Heart right ventricle (tissue), 16 donors: Measurements from ENCODE around the gene DGKD. TPM values are rescaled to one million over a fixed set of nuclear protein-coding genes. Genes with fewer than 3 reads are reported as not detected.
A peak's percentile ranks its signal among the peaks of the same experiment; 100 is the strongest.

Experiments
- ATAC-seq, 8 donors: fragments of 200-7000 bp; cut with Tn5 transposase; one replicate each; pipeline ENCODE4 v1.9.1; 2020; ENCODE audit warnings: mild to moderate bottlenecking in 8 of 8, moderate library complexity in 8 of 8, moderate number of reproducible peaks in 1 of 8
- DNase-seq, 2 donors: peaks; one replicate each; pipeline ENCODE4 v3.0.0-alpha.2; 2020
- H3K27ac ChIP-seq, 10 donors: fragments of 200-600 bp; sonication (generic) in 2 of 10; one replicate each; pipeline versions ENCODE4 v1.5.0 to v1.8.0; 2020 to 2022; ENCODE audit warnings: mild to moderate bottlenecking in 3 of 10
- H3K27me3 ChIP-seq, 7 donors: fragments of 200-600 bp; one replicate each; pipeline ENCODE4 v1.8.0; 2021 to 2022; ENCODE audit warnings: mild to moderate bottlenecking in 2 of 7
- H3K36me3 ChIP-seq, 9 donors: fragments of 200-600 bp; sonication (generic) in 1 of 9; one replicate each; pipeline versions ENCODE4 v1.5.0 to v1.8.0; 2020 to 2022; ENCODE audit warnings: mild to moderate bottlenecking in 2 of 9
- H3K4me1 ChIP-seq, 9 donors: fragments of 200-600 bp; sonication (generic) in 1 of 9; one replicate each; pipeline versions ENCODE4 v1.5.0 to v1.8.0; 2020 to 2022; ENCODE audit warnings: mild to moderate bottlenecking in 4 of 9
- H3K4me3 ChIP-seq, 10 donors: fragments of 200-600 bp; sonication (generic) in 2 of 10; one replicate each; pipeline versions ENCODE4 v1.5.0 to v1.8.0; 2020 to 2022; ENCODE audit warnings: mild to moderate bottlenecking in 7 of 10, moderate library complexity in 2 of 10
- H3K9me3 ChIP-seq, 11 donors: fragments of 200-600 bp in 10 of 11; sonication (generic) in 2 of 11; one replicate each; pipeline versions ENCODE4 v1.5.0 to v1.8.0; 2013 to 2022; ENCODE audit warnings: mild to moderate bottlenecking in 2 of 11, control low read depth in 1 of 11, moderate library complexity in 1 of 11
- WGBS, 2 donors: extraction: QIAGEN DNeasy Blood & Tissue Kit; methylation state at CpG; one replicate each; pipeline ENCODE4 v1.1.7; 2013; ENCODE audit warnings: inconsistent platforms in 1 of 2; 5-methylcytosine and 5-hydroxymethylcytosine counted together
- intact Hi-C, 10 donors: fragments of 100-400 bp; cut with DNase I; formaldehyde crosslinking; loops; one replicate each; pipeline versions ENCODE4 v1.11.1 to v1.14.2; 2022
- polyA plus RNA-seq, 2 donors: library from polyadenylated mRNA; stranded (reverse); fragments of 200-250 nt; gene quantifications; one replicate each; pipeline ENCODE4 v1.2.3, GENCODE V29; 2013
- total RNA-seq, 10 donors: library from RNA; stranded (reverse); fragmentation: NEBNext Ultra II Directional in 3 of 10; extraction: Animal tissue kit (Norgen Biotek cat#: 25700) in 3 of 10; gene quantifications; one replicate each; pipeline versions ENCODE4 v1.2.1 to v1.2.4, GENCODE V29; 2021 to 2023
- TF ChIP-seq, protein P1 (sequence below), 9 donors: fragments of 200-600 bp; sonication (generic) in 2 of 9; IDR thresholded peaks; one replicate each; pipeline versions ENCODE4 v1.5.0 to v1.8.0; 2021 to 2022; ENCODE audit warnings: antibody characterized with exemption in 9 of 9, mild to moderate bottlenecking in 5 of 9, moderate library complexity in 1 of 9
- donor health status: Arrhythmogenic right ventricular cardiomyopathy.
- donor health status: ischemic (EF 13 %, LVEDD 7.1; RV severe dilation, severe dysfunction).
- donor health status: healthy with polysubstance abuse.
- donor health status: DM: no; HTN: yes; CAD: no.
- donor health status: DM: no; HTN: no; CAD: no.
- donor health status: ischemic (EF 25% LVEDD 6.9; RV normal size, moderate dysfunction).
- donor health status: ischemic (EF 25% LVEDD 5.7; RV mildly dilated, moderate dysfunction).
- donor health status: healthy.
- donor health status: DM: yes; HTN: yes; CAD: no.
- donor health status: Ischemic cardiomyopathy.
- donor health status: ischemic (EF 35%, LVEDD 5.7; RV mildly dilated, moderate dysfunction).
- donor health status: nonischemic (EF 11% LVEDD 7.7; RV severe dilation, severe dysfunction).
- donor health status: DM: yes; HTN: yes; CAD: no.
- donor health status: PGD.
- donor health status: ischemic (EF 29% LVEDD 5.4; RV normal size, mild dysfunction).
- donor health status: nonischemic (EF 23%, LVEDD 6.1; RV moderate dilation, normal function).

DGKD gene
- total and polyA plus RNA-seq, 12 donors = 26.8 to 79.5 (median 44.7) TPM

DNA sequence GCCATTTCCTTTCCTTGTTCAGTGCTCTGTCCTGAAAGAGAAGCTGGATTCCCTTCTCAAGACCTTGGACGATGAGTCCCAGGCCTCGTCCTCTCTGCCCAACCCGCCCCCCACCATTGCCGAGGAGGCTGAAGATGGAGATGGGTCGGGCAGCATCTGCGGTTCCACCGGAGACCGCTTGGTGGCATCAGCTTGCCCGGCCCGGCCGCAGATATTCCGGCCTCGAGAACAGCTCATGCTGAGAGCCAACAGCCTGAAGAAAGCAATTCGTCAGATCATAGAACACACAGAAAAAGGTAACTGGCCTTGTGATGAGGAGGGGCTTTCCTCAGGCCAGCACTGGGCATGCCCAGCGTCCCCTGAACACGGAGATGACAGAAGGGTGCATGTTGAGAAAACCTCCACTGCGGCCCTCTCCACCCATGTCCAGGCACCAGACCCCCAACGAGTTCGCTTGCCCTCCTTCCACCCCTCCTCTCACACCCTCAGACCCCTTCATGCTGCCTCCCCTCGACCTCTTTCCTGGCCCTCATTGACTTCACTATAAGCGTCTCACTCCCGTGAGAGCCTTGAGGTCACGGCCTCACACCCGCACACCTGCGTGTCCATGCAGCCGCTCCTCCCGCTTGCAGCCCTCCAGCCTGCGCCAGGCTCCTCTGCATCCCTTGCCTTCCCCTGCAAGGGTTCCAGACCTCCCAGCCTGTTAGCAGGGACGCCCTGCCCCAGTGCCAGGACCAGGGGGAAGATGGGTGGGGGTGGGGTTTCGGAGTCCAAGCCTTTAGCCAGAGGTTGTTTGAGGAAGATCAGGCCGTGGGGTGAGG, 95.0 kb downstream of the DGKD start:
- no peak for DNase-seq
- 67 to 73% methylated on average over 31 of the region's 31 CpGs for WGBS, 2 donors
- intact Hi-C loops = loop anchor here in 4 of 10 donors (5.0 to 10.0 kb wide), 4 partner anchors 92 to 164 kb away; partner anchors contain the start of gene DGKD (in 1 of the 4)
- no peak overlapping the region for H3K4me3 ChIP-seq
- peaks cover 4 to 100% (median 80%) of the 10 kb centered on the region in 9 donors for H3K36me3 ChIP-seq
- H3K9me3 ChIP-seq = no peaks in the 10 kb centered on the region
- TF ChIP-seq, protein P1, sequence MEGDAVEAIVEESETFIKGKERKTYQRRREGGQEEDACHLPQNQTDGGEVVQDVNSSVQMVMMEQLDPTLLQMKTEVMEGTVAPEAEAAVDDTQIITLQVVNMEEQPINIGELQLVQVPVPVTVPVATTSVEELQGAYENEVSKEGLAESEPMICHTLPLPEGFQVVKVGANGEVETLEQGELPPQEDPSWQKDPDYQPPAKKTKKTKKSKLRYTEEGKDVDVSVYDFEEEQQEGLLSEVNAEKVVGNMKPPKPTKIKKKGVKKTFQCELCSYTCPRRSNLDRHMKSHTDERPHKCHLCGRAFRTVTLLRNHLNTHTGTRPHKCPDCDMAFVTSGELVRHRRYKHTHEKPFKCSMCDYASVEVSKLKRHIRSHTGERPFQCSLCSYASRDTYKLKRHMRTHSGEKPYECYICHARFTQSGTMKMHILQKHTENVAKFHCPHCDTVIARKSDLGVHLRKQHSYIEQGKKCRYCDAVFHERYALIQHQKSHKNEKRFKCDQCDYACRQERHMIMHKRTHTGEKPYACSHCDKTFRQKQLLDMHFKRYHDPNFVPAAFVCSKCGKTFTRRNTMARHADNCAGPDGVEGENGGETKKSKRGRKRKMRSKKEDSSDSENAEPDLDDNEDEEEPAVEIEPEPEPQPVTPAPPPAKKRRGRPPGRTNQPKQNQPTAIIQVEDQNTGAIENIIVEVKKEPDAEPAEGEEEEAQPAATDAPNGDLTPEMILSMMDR (IDR thresholded peaks at IDR 0.05) = peak; percentile 24 to 66 (median 55)
- no peaks in the 10 kb centered on the region for H3K27me3 ChIP-seq
- peaks cover 0 to 13% (median 0%) of the 10 kb centered on the region in 9 donors for H3K4me1 ChIP-seq
- peak in 4 of 8 donors; percentile 18 to 33 (median 28) for ATAC-seq
- H3K27ac ChIP-seq = no peak overlapping the region

GRCh38 chr2:233449921-233450863, 95.9 kb downstream of the DGKD start:
- H3K27ac ChIP-seq = no peak overlapping the region
- TF ChIP-seq, protein P1 (IDR thresholded peaks at IDR 0.05) = no peak
- H3K4me3 ChIP-seq = no peak overlapping the region
- H3K9me3 ChIP-seq = no peaks in the 10 kb centered on the region
- WGBS, 2 donors = 93 to 95% methylated on average over 33 of the region's 33 CpGs
- H3K36me3 ChIP-seq = peaks cover 4 to 100% (median 86%) of the 10 kb centered on the region in 9 donors
- DNase-seq (no peak), ATAC-seq (no peak)
- intact Hi-C loops = loop anchor here in 4 of 10 donors (5.0 to 10.0 kb wide), 4 partner anchors 93 to 165 kb away; partner anchors contain the start of gene DGKD (in 1 of the 4)
- H3K4me1 ChIP-seq = peaks cover 0 to 13% (median 0%) of the 10 kb centered on the region in 9 donors
- no peaks in the 10 kb centered on the region for H3K27me3 ChIP-seq

- H3K4me3 ChIP-seq = no peak overlapping the region
- H3K4me1 ChIP-seq = peaks cover 0 to 13% (median 0%) of the 10 kb centered on the region in 9 donors
- H3K36me3 ChIP-seq = peaks cover 4 to 100% (median 88%) of the 10 kb centered on the region in 9 donors
- no peaks in the 10 kb centered on the region for H3K27me3 ChIP-seq
- intact Hi-C loops = no loop called here
- no peak overlapping the region for H3K27ac ChIP-seq
- TF ChIP-seq, protein P1 (IDR thresholded peaks at IDR 0.05) = no peak
- ATAC-seq (no peak), DNase-seq (no peak)
- 93% methylated on average over 22 of the region's 22 CpGs for WGBS, 2 donors
- H3K9me3 ChIP-seq = no peaks in the 10 kb centered on the region
Measured at GRCh38 chr2:233450864-233451575, 96.7 kb downstream of the DGKD start.
